ENCODE results near the gene PSD4. TPM values are rescaled to one million over a fixed set of nuclear protein-coding genes. Genes with fewer than 3 reads are reported as not detected.

Gene PSD4
- total and polyA plus RNA-seq, 2 donors from 2014 or later: 16.2 to 42.0 TPM

DNA sequence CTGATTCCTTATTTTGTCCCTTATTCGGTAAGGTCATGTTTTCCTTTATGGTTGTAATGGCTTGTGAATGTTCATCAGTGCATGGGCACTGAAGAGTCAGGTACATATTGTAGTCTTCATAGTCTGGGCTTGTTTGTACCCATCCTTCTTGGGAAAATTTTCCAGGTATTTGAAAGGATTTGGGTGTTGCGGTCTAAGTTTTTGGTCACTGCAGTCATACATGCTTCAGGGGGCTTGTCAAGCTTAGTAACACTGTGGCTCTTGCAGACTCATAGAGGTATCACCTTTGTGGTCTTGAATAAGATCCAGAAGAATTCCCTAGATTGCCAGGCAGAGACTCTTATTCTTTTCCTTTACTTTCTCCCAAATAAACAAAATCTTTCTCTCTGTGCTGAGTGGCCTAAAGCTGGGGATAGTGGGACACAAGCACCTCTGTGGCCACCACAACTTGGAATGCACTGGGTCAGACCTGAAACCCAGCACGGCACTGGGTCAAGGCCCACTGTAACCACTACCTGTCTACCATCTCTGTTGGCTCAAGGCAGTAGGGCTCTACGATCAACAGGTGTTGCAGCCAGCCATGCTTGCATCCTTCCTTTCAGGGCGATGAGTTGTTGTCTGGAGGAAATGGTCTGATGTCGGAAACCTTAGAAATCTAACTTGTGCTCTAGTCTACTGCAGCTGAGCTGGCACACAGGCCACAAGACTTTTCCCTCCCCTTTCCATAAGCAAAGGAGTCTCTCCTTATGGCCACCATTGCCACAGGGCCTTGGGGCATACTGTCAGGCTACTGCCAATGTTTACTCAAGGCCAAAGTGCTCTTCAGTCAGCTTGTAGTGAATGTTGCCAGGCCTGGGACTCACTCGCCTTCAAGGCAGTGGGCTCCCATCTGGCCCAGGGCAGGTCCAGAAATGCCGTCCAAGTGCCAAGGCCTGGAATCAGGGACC is 24.9 kb upstream of the PSD4 start:
- H3K9ac ChIP-seq (ENCODE audit: low read length in 3 of 3): no peak overlapping the region
- no peaks in the 10 kb centered on the region for H3K27me3 ChIP-seq (ENCODE audit: control insufficient read depth, insufficient read depth, low read length)
- no peaks in the 10 kb centered on the region for H3K4me1 ChIP-seq (ENCODE audit: control insufficient read depth in 2 of 3, insufficient read depth in 2 of 3, low read depth in 1 of 3, low read length in 3 of 3)
- H3K27ac ChIP-seq (ENCODE audit: low read depth in 2 of 2, low read length in 2 of 2): no peak overlapping the region
- H3K4me3 ChIP-seq (ENCODE audit: low read length in 3 of 3): no peak overlapping the region
- DNase-seq (no peak), FAIRE-seq (no peak)
- intact Hi-C loops (cut with DNase I): no loop called here
- no peak for TF ChIP-seq CTCF (IDR thresholded peaks at IDR 0.05; ENCODE audit: borderline replicate concordance, extremely low read depth, insufficient read depth)
- H3K9me3 ChIP-seq (ENCODE audit: control insufficient read depth in 2 of 3, insufficient read depth in 1 of 3, low read length in 3 of 3): no peaks in the 10 kb centered on the region
- no peaks in the 10 kb centered on the region for H3K36me3 ChIP-seq (ENCODE audit: control insufficient read depth in 2 of 3, insufficient read depth in 3 of 3, low read length in 3 of 3)

GRCh38 chr2:113149553-113150257 is 24.1 kb upstream of the PSD4 start:
- Histone ChIP-seq H3K36me3 (ENCODE audit: control insufficient read depth in 2 of 3, insufficient read depth in 3 of 3, low read length in 3 of 3) (no peaks in the 10 kb centered on the region), H3K27ac (ENCODE audit: low read depth in 2 of 2, low read length in 2 of 2) (no peak overlapping the region), H3K4me3 (ENCODE audit: low read length in 3 of 3) (no peak overlapping the region), H3K4me1 (ENCODE audit: control insufficient read depth in 2 of 3, insufficient read depth in 2 of 3, low read depth in 1 of 3, low read length in 3 of 3) (no peaks in the 10 kb centered on the region), H3K9ac (ENCODE audit: low read length in 3 of 3) (no peak overlapping the region), H3K27me3 (ENCODE audit: control insufficient read depth, insufficient read depth, low read length) (no peaks in the 10 kb centered on the region), H3K9me3 (ENCODE audit: control insufficient read depth in 2 of 3, insufficient read depth in 1 of 3, low read length in 3 of 3) (no peaks in the 10 kb centered on the region)
- no peak for DNase-seq
- no peak for TF ChIP-seq CTCF (IDR thresholded peaks at IDR 0.05; ENCODE audit: borderline replicate concordance, extremely low read depth, insufficient read depth)
- no peak for FAIRE-seq
- intact Hi-C loops (cut with DNase I): no loop called here

DNA sequence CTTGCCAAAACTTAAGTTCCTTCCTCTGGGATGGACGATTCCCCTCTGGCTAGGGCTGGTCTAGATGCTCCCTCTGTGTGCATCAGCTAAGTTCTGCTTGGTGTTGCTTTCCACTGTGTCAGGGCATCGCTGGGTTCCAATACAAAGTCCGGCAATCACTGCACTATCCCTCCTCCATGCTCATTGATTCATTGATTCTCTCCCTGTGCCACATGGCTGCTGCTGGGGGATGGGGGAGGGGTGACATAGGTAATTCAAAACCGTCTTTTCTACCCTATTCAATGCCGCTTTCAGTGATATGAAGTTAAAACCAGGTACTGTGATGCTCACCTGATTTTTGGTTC is 23.5 kb upstream of the PSD4 start:
- TF ChIP-seq CTCF (IDR thresholded peaks at IDR 0.05; ENCODE audit: borderline replicate concordance, extremely low read depth, insufficient read depth): no peak
- Histone ChIP-seq H3K27me3 (ENCODE audit: control insufficient read depth, insufficient read depth, low read length) (no peaks in the 10 kb centered on the region), H3K36me3 (ENCODE audit: control insufficient read depth in 2 of 3, insufficient read depth in 3 of 3, low read length in 3 of 3) (no peaks in the 10 kb centered on the region), H3K4me1 (ENCODE audit: control insufficient read depth in 2 of 3, insufficient read depth in 2 of 3, low read depth in 1 of 3, low read length in 3 of 3) (no peaks in the 10 kb centered on the region), H3K9ac (ENCODE audit: low read length in 3 of 3) (no peak overlapping the region), H3K9me3 (ENCODE audit: control insufficient read depth in 2 of 3, insufficient read depth in 1 of 3, low read length in 3 of 3) (no peaks in the 10 kb centered on the region), H3K27ac (ENCODE audit: low read depth in 2 of 2, low read length in 2 of 2) (no peak overlapping the region), H3K4me3 (ENCODE audit: low read length in 3 of 3) (no peak overlapping the region)
- DNase-seq: no peak
- intact Hi-C loops (cut with DNase I): no loop called here
- no peak for FAIRE-seq

Measured in kidney (tissue), 14 donors.